Measurements from ENCODE around the gene YPEL1. TPM values are rescaled to one million over a fixed set of nuclear protein-coding genes. Genes with fewer than 3 reads are reported as not detected.

YPEL1 gene
- total RNA-seq, 2 experiments from 2014 or later, result 8.9 to 11.0 TPM

DNA sequence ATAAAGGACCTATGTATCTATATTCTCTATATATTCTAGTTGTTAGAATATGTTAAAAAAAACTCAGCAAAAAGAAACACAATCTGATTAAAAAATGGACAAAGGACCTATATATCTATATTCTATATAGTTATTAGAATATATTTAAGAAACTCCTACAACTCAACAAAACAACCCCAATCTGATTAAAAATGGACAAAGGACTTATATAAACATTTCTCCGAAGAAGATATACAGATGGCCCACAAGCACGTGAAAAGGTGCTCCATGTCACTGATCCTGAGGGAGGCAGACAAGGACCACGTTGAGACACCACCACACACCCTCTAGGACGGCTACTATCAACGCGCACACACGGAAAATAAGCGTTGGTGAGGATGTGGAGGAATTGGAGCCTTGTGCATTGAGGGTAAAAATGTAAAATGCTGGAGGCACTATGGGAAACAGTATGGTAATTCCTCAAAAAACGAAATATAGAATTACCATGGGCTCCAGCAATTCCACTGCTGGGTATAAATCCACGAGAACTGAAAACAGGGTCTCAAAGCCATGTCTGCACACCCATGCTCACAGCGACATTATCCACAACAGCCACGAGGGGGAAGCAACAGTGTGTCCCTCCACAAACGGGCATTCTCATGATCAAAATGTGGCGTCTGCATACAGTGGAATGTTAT, 22.7 kb downstream of the YPEL1 start:
- Mint-ChIP-seq H3K27ac (no peak overlapping the region), H3K27me3 (no peaks in the 10 kb centered on the region), H3K4me3 (no peak overlapping the region), H3K9me3 (no peaks in the 10 kb centered on the region), H3K36me3 (ENCODE audit: low read depth) (no peaks in the 10 kb centered on the region), H3K4me1 (peaks cover 7% of the 10 kb centered on the region)
- POLR2A ChIA-PET, result no interaction called here
- DNase-seq, result peak; percentile 60
- CTCF ChIA-PET, result no interaction called here

DNA sequence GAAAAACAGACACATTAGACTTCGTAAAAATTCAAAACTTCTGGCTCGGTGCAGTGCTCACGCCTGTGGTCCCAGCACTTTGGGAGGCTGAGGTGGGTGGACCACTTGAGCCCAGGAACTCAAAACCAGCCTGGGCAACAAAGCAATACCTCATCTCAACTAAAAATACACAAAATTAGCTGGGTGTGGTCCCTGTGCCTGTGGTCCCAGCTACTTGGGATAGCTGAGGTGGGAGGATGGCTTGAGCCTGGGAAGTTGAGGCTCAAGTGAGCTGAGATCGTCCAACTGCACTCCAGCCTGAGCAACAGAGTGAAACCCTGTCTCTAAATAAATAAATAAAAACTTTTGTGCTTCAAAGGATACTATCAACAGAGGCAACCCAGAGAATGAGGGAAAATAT, 23.7 kb downstream of the YPEL1 start:
- H3K27ac Mint-ChIP-seq, result no peak overlapping the region
- ChIA-PET CTCF (no interaction called here), POLR2A (no interaction called here)
- H3K4me1 Mint-ChIP-seq, result peaks cover 7% of the 10 kb centered on the region
- H3K27me3 Mint-ChIP-seq, result no peaks in the 10 kb centered on the region
- H3K9me3 Mint-ChIP-seq, result no peaks in the 10 kb centered on the region
- no peak overlapping the region for H3K4me3 Mint-ChIP-seq
- DNase-seq, result no peak
- no peaks in the 10 kb centered on the region for H3K36me3 Mint-ChIP-seq (ENCODE audit: low read depth)

DNA sequence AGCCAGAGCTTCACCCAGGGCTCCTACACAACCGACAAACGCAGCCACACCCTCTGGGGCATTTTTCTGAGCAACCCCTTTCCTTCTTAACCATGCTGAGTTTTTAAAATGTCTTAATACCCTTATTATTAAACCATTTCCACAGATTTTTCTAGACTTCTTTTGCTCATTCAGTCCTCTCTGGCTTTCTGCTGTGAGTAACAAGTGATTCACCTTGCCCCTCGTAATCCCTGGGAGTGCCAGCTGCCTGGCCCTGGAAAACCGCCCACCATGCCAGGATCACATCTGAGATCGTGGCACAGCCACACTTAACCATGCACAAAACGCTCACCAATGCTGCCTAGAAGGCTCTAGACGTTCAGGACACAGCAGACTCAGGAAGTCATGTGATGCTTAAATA, 25.4 kb downstream of the YPEL1 start:
- ChIA-PET POLR2A (no interaction called here), CTCF (interaction anchor here (1.5 to 1.6 kb wide), 2 partner anchors 9 to 242 kb away, joined by 5 read pairs; partner anchors contain the start of gene PPM1F)
- Mint-ChIP-seq H3K36me3 (ENCODE audit: low read depth) (no peaks in the 10 kb centered on the region), H3K27ac (no peak overlapping the region), H3K9me3 (no peaks in the 10 kb centered on the region), H3K27me3 (no peaks in the 10 kb centered on the region), H3K4me3 (no peak overlapping the region), H3K4me1 (peaks cover 7% of the 10 kb centered on the region)
- no peak for DNase-seq

DNA sequence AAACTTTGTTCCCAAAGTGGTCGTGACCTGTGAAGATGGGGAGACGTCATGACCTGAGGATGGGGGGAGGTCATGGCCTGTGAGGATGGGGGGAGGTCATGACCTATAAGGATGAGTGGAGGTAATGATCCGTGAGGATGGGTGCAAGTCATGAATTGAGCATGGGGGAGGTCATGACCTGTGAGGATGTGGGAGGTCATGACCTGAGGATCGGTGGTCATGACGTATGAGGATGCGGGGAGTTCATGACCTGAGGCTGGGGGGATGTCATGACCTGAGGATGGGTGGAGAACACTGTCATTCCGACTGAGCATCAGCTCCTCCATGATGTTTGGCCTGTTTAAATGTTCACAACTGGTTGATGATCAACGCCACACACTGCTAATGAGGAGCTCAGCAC, 25.9 kb downstream of the YPEL1 start:
- H3K36me3 Mint-ChIP-seq (ENCODE audit: low read depth), result no peaks in the 10 kb centered on the region
- ChIA-PET POLR2A (no interaction called here), CTCF (interaction anchor here (1.6 kb wide), 1 partner anchor 242 kb away, joined by 5 read pairs; the partner anchor contains the start of gene PPM1F)
- H3K4me3 Mint-ChIP-seq, result no peak overlapping the region
- no peaks in the 10 kb centered on the region for H3K9me3 Mint-ChIP-seq
- H3K27me3 Mint-ChIP-seq, result no peaks in the 10 kb centered on the region
- peaks cover 7% of the 10 kb centered on the region for H3K4me1 Mint-ChIP-seq
- no peak for DNase-seq
- H3K27ac Mint-ChIP-seq, result no peak overlapping the region

DNA sequence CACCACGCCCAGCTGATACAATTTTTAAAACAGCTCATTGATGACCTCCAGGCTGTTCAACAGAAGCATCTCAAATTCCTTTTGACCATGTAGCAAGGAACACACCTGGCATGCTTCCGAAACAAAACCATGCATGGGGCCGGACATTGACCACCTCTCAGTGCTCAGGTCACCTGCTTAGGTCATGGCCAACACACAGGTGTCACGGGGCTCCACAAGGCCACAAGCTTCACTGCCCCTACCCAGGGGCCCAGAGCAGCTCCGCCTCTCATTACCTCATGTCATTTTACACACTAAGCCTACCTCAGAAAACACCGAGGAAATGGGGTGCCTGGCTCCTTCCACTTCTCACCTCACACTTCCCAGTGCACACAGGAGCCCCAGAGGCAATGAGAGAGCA, 26.6 kb downstream of the YPEL1 start:
- no peaks in the 10 kb centered on the region for H3K27me3 Mint-ChIP-seq
- no peak overlapping the region for H3K4me3 Mint-ChIP-seq
- ChIA-PET CTCF (no interaction called here), POLR2A (no interaction called here)
- DNase-seq, result no peak
- no peaks in the 10 kb centered on the region for H3K9me3 Mint-ChIP-seq
- no peak overlapping the region for H3K27ac Mint-ChIP-seq
- H3K4me1 Mint-ChIP-seq, result peaks cover 7% of the 10 kb centered on the region
- H3K36me3 Mint-ChIP-seq (ENCODE audit: low read depth), result no peaks in the 10 kb centered on the region

DNA sequence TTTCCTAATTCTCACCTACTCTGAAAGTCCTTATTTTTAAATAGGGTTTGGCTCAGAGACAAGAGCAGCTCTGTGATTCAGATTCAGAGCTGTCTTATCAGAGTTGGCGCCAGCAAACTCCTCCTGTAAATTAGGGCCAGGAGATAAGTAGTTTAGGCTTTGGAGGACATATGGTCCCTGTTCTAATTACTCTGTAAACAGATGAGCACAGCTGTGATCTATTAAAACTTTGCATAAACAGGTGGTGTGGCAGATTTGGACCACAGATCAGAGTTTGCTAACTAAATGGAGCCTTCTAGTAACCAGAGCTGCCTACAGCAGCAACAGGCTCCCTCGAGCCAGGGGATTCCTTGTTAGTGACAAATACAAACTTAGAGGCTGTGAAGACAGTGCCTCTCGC, 27.9 kb downstream of the YPEL1 start:
- Mint-ChIP-seq H3K27me3 (no peaks in the 10 kb centered on the region), H3K27ac (no peak overlapping the region), H3K4me3 (no peak overlapping the region), H3K4me1 (peaks cover 3% of the 10 kb centered on the region), H3K36me3 (ENCODE audit: low read depth) (no peaks in the 10 kb centered on the region), H3K9me3 (no peaks in the 10 kb centered on the region)
- ChIA-PET POLR2A (no interaction called here), CTCF (interaction anchor here (1.4 kb wide), 1 partner anchor 11 kb away, joined by 5 read pairs; no protein-coding TSS in a partner anchor)
- no peak for DNase-seq

DNA sequence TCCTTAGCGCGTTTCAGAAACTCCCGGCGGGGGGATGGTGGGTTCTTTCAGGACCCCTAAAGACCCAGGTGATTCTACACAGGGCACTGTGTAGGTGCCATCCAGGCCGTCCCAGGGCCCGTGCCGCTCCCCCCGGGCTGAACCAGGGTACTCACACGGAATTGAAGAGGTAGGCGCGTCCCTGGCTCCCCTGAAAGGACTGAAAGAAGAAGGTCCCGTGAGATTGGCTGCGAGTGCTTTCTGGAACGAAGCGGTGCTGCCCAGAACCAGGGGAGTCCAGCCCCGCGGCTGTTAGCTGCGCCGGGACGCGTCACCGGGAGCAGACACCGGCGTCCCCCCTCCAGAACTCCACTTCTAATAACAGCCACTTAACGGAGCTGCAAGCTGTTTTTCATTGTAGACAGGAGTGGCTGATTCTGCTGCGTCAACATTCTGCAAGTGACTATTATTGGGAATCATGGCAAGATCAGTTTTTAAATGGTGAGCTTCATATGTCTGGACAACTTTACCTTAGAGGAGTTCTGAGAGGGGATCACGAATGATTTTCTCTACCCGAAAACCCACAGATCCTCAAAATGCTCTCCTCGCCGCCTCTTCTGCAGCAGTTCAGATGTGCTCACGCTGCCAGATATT, 31.8 kb downstream of the YPEL1 start:
- Mint-ChIP-seq H3K4me3 (no peak overlapping the region), H3K27ac (no peak overlapping the region), H3K9me3 (no peaks in the 10 kb centered on the region), H3K27me3 (no peaks in the 10 kb centered on the region), H3K36me3 (ENCODE audit: low read depth) (peaks cover 3% of the 10 kb centered on the region), H3K4me1 (no peaks in the 10 kb centered on the region)
- DNase-seq, result no peak
- POLR2A ChIA-PET, result no interaction called here
- CTCF ChIA-PET, result interaction anchor here (1.0 kb wide), 1 partner anchor 23 kb away, joined by 3 read pairs; no protein-coding TSS in a partner anchor

DNA sequence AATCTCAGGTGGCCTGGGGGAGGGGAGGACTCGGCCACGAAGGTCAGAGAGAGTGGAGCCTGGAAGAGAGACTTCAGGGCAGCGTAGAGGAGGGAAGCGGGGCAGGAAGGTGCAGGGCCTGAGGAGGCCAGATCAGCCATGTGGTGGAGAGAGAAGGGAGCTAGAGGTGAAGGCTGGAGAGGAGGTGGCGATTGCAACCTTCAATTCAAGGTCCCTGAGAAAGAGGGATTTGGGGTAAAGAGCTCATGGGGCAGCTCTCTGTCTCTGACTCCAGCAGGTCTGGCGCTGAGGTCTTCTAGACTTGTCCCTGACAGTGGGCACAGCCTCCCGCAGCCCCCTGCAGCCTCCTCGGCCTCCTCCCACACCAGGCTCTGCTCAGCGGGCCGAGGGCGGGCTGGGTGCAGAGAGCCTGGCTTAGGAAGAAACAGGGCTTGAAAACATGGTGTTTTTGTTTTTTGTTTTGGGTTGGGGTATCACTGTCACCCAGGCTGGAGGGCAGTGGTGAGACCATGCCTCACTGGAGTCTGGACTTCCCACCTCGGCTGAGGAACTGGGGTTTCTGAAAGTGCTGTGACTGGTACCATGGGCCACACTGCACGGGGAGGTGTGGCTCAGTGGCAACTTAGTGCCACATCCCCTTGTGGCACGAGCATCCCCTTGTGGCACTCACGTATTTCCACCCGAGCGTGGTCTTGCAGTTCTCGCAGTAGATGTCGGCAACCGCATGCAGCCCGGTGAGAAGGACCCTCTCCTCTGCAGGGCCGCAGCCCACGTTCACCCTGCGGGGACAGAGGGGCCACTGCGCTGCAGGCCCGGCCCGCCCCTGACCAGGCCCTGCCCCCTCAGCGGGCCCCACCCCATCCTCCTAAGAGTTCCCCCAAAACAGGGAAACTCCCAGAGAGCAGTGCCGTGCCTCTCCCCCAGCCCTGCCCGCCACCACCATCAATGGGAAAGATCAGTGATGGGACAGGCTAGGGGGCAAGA, 32.6 kb downstream of the YPEL1 start:
- ChIA-PET POLR2A (no interaction called here), CTCF (interaction anchor here (0.6 to 0.9 kb wide), 3 partner anchors 11 to 84 kb away, joined by 3 to 5 read pairs (median 3); no protein-coding TSS in a partner anchor)
- H3K27ac Mint-ChIP-seq, result peak overlapping the region; percentile 74
- H3K4me3 Mint-ChIP-seq, result no peak overlapping the region
- no peaks in the 10 kb centered on the region for H3K27me3 Mint-ChIP-seq
- no peaks in the 10 kb centered on the region for H3K9me3 Mint-ChIP-seq
- no peaks in the 10 kb centered on the region for H3K4me1 Mint-ChIP-seq
- peaks cover 3% of the 10 kb centered on the region for H3K36me3 Mint-ChIP-seq (ENCODE audit: low read depth)
- no peak for DNase-seq

DNA sequence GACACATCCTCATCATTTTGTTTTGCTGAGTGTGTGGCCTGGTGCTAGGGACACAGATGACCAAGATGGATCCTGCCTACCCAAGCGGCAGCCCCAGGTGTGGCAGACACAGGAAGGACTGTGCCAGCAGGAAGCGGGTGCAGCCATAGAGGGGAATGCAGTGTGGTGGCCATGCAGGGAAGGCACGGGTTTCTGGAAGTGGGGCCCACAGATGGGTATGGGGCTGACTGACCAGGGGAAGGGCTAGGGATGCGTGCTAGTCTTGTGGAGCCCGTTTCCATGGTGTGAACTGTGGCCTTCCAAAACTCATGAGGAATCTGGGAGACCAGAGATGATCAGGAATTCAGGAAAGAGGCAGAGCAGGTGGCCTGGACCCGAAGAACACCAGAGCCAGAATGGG, 33.5 kb downstream of the YPEL1 start:
- no peak for DNase-seq
- ChIA-PET CTCF (interaction anchor here (0.9 kb wide), 1 partner anchor 10 kb away, joined by 5 read pairs; no protein-coding TSS in a partner anchor), POLR2A (no interaction called here)
- no peaks in the 10 kb centered on the region for H3K27me3 Mint-ChIP-seq
- peaks cover 3% of the 10 kb centered on the region for H3K36me3 Mint-ChIP-seq (ENCODE audit: low read depth)
- no peaks in the 10 kb centered on the region for H3K4me1 Mint-ChIP-seq
- peak overlapping the region; percentile 17 for H3K27ac Mint-ChIP-seq
- no peaks in the 10 kb centered on the region for H3K9me3 Mint-ChIP-seq
- H3K4me3 Mint-ChIP-seq, result no peak overlapping the region

DNA sequence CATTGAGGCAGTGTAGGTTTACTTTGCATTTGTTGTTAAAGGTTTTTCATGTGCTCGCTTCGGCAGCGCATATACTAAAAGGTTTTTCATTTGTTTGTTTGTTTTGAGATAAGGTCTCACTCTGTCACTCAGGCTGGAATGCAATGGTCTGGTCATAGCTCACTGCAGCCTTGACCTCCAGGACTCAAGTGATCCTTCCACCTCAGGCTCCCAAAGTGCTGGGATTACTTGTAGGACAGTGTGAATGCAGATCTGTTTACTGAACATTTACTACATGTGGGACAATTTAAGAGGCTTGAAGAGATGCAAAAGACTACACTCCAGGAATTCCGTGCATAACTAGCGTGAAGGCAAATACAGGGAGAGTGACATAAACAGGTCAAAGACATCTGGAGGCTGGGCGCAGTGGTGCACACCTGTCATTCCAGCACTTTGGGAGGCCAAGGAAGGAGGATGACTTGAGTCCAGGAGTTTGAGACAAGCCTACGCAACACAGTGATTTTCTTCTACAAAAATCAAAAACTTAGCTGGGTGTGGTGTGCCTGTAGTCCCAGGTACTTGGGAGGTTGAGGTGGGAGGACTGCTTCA, 34.1 kb downstream of the YPEL1 start:
- no peak overlapping the region for H3K27ac Mint-ChIP-seq
- H3K9me3 Mint-ChIP-seq, result no peaks in the 10 kb centered on the region
- ChIA-PET POLR2A (no interaction called here), CTCF (interaction anchor here (1.9 kb wide), 1 partner anchor 11 kb away, joined by 7 read pairs; no protein-coding TSS in a partner anchor)
- no peak for DNase-seq
- peaks cover 9% of the 10 kb centered on the region for H3K36me3 Mint-ChIP-seq (ENCODE audit: low read depth)
- no peak overlapping the region for H3K4me3 Mint-ChIP-seq
- no peaks in the 10 kb centered on the region for H3K4me1 Mint-ChIP-seq
- no peaks in the 10 kb centered on the region for H3K27me3 Mint-ChIP-seq

DNA sequence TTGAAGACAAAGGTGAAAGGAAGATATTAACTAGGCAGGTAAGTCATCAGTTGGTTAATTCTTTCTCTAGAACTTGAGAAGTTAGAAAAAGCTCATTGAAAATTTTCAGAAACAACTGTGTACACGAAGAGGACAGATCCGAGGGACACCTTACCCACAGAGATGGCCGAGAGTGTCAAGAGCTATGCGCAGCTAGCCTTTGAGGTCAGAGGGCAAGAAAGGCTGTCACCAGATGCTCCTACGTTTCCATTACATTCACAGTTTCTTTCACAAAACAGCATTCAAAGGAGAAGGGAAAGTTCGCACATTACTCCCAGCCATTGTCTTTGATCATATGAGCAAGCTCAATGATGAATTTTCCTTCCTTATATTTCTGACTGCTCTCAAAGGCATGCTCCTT, 34.8 kb downstream of the YPEL1 start:
- Mint-ChIP-seq H3K27me3 (no peaks in the 10 kb centered on the region), H3K4me3 (no peak overlapping the region), H3K27ac (no peak overlapping the region), H3K4me1 (no peaks in the 10 kb centered on the region), H3K36me3 (ENCODE audit: low read depth) (peaks cover 12% of the 10 kb centered on the region), H3K9me3 (no peaks in the 10 kb centered on the region)
- DNase-seq, result no peak
- ChIA-PET CTCF (interaction anchor here (0.6 to 1.9 kb wide), 2 partner anchors 10 to 307 kb away, joined by 3 to 7 read pairs; no protein-coding TSS in a partner anchor), POLR2A (no interaction called here)

DNA sequence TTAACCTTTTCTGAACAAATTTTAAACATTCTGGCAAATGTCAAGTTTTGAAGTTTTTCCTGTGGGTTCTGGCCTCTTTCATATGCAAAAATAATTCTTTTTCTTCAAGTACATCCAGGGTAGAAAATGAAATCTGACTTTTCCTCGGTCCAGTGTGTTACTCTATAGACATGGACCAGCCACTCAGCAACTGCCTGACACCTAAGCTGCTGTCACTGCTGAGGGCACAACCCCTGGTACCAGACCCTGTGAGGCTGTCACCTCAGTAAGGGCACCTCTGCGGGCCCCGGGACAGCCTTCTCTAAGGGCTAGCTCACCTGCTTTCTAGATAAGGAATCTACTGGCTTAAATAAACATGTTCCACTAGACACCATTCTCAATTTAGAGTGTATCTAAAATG, 36.0 kb downstream of the YPEL1 start:
- H3K27ac Mint-ChIP-seq, result no peak overlapping the region

More for the DNA sequence above, 36.0 kb downstream of the YPEL1 start:
- Mint-ChIP-seq H3K4me1 (no peaks in the 10 kb centered on the region), H3K4me3 (no peak overlapping the region), H3K27me3 (no peaks in the 10 kb centered on the region), H3K36me3 (ENCODE audit: low read depth) (peaks cover 20% of the 10 kb centered on the region), H3K9me3 (no peaks in the 10 kb centered on the region)
- DNase-seq, result no peak
- CTCF ChIA-PET, result no interaction called here
- POLR2A ChIA-PET, result no interaction called here
